HG03442 (cell line): Measurements from ENCODE around the gene GOSR2.
"Not testable (repeated sequence)": the region's sequence is repeated elsewhere in the genome, so short reads cannot be mapped to it uniquely, and the experiment has no call there.

Source experiments
- ATAC-seq: cut with Tn5 transposase; IDR thresholded peaks from one replicate; pipeline ENCODE4 v1.9.1; 2021; ENCODE audit warnings: mild to moderate bottlenecking, moderate library complexity; ENCODE audit not compliant: unreplicated experiment

GOSR2 gene

DNA sequence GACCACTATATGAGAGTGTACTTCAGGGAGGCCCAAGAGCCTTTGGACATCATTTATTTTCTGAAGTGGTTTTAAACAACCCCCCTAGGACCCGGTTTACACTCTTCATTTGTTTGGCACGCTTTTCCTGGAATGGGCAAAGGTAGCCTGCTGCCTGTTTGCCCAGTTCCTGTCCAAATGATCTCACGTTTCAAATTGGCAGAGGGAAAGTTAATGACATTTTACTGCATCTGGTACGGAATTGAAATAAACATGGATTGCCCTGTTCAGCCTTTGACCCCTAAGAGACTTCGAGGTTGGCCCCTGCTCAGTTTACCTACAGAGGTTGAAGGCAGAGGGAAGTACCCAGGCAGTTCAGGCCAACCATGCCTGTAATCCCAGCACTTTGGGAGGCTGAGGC is 61.9 kb downstream of the GOSR2 start:
- no peak for ATAC-seq

DNA sequence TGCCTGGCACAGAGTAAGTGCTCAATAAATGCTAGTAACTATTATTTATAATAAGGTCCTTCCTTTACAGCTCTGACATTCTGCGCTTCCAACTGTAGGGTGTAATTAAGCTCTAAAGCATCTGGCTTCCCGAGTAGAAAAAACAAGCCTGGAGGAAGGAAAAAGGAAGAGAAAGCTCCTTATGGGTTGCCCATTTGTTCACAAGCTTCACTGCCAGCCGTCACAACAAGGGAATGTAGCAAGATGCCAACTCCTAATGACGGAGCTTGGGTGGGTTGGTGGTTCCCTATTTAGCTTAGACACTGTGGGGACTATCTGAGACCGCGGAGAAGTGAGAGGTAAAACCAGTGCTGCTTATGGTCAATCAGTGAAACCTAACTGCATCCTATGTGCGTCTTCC is 63.4 kb downstream of the GOSR2 start:
- ATAC-seq, result no peak

DNA sequence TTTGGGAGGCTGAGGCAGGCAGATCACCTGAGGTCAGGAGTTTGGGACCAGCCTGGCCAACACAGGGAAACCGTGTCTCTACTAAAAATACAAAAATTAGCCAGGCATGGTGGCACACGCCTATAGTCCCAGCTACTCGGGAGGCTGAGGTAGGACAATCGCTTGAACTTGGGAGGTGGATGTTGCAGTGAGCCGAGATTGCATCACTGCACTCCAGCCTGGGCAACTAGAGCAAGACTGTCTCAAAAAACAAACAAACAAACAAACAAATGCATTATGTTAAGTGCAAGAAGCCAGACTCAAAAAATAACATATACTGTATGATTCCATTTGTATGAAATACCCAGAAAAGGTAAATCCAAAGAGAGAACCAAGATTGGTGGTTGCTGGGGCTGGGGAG is 65.0 kb downstream of the GOSR2 start:
- ATAC-seq, result not testable (repeated sequence)

DNA sequence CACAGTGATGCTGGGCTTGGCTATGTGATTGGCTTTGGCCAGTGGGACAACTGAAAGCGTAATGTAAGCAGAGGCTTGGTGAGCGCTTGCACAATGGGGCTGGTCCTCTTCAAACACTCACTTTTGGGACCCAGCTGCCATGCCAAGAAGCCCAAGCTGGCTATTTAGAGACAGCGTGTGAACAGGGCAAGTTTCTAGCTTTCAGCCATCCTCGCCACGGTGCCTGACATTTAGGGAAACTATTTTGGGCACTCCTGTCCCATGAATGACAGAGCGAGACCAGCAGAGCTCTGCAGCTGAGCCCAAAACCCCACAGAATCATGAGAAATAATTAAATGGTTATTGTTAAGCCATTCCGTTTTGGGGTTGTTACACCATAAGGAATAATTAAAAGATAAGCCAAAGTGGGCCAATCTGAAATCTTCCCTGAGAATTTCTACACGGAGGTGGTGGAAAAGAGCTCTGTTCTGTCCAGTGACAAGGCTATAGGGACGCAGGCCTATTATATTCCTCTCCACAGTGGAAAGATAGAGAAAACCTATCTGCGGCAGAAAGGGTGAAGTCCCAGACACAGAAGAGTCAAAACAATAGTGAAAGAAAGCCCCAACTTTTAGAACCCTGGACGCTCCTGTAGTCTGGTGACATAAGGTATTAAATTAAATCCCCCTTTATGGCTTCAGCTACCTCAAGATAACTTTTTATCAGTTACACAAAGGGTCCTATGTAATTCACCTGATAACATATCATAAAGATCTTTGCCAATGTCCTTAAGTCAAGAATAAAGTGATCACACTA is 66.9 kb downstream of the GOSR2 start:
- no peak for ATAC-seq

DNA sequence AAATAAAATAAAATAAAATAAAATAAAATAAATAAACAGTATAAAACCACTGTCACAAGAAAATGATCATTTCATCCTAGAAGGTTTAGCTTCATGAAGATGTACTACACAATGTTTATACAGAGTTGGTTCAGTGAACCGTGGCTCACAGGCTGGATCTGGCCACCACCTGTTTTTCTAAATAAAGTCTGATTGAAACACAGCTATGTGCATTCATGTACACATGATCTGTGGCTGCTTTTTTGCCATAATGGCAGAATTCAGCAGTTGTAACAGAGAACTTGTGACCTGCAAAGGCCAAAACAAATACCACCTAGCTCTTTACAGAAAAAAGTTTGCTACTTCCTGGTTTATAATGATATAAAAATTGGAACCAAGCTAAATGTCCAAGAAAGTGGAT is 68.7 kb downstream of the GOSR2 start:
- no peak for ATAC-seq
